ENCODE data around the gene FBXO17.
"Not testable (repeated sequence)": the region's sequence is repeated elsewhere in the genome, so short reads cannot be mapped to it uniquely, and the experiment has no call there.

FBXO17 gene

DNA sequence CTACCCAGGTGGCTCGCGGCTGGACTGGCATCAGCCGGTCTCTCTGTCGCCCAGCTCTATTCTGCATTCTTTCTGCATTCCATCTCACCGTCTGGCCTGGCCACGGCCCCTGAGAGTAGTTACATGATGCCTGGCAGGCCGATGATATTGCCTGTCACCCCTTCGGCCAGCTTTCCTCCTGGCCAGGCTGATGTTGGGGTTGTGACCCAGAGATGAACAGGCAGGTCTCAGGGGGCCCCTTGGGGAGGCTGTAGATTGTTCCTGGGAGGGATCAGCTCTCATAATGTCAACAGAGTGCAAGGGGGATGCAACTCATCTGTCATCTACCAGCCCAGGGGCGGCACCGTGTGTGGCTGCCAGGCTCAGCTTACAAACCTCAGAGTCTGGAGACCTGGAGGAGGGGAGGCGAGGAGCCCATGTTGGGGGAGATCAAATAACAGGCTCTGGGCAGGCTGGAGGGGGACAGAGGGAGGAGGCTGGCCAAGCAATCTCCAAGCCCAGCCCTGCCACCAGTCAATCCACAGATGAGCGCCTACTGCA lies 13.6 kb upstream of the FBXO17 start:
- Histone ChIP-seq H3K4ac (ENCODE audit: low read depth, low read length) (no peak overlapping the region), H3K9ac (ENCODE audit: low read length) (no peak overlapping the region), H4K5ac (ENCODE audit: low read length) (no peak overlapping the region), H3K4me2 (ENCODE audit: low read length) (no peak overlapping the region), H2BK5ac (ENCODE audit: low read length) (no peak overlapping the region), H3K27me3 (ENCODE audit: insufficient read depth, low read length, poor library complexity) (no peaks in the 10 kb centered on the region), H3K4me1 (ENCODE audit: control insufficient read depth, low read depth, low read length) (peaks cover 3% of the 10 kb centered on the region), H3K36me3 (ENCODE audit: control insufficient read depth, insufficient read depth, low read length) (no peaks in the 10 kb centered on the region), H3K27ac (ENCODE audit: low read depth, low read length) (no peak overlapping the region), H2BK120ac (ENCODE audit: low read depth, low read length) (no peak overlapping the region), H4K8ac (ENCODE audit: low read depth, low read length) (no peak overlapping the region), H3K79me2 (ENCODE audit: control insufficient read depth, insufficient read depth, low read length) (no peaks in the 10 kb centered on the region), H2AK5ac (ENCODE audit: low read length) (no peak overlapping the region), H2BK15ac (replicated peaks; ENCODE audit: low read depth) (no peak overlapping the region), H3K18ac (ENCODE audit: low read length) (no peak overlapping the region), H3K4me3 (ENCODE audit: low read length) (no peak overlapping the region), H3K23ac (ENCODE audit: low read length) (no peak overlapping the region), H3K56ac (ENCODE audit: low read length) (peak overlapping the region; percentile 30), H3K79me1 (ENCODE audit: low read length) (no peaks in the 10 kb centered on the region)
- WGBS (ENCODE audit: extremely low coverage, insufficient coverage, low lambda C conversion rate): no CpG with 5 or more reads among the region's 12 CpGs
- peak; percentile 69 for DNase-seq

DNA sequence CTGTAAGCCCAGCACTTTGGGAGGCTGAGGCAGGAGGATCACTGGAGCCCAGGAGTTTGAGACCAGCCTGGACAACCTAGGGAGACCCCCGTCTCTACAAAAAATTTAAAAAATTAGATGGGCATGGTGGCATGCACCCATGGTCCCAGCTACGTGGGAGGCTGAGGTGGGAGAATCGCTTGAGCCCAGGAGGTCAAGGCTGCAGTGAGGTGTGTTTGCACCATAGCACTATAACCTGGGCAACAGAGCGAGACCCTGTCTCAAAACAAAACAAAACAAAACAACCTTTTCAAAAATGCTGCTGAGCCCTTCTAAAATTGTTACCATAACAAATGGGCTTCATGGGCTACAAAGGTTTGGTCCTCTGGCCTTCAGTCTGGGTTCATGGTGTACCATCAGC lies 13.1 kb upstream of the FBXO17 start:
- H3K18ac ChIP-seq (ENCODE audit: low read length); H2BK5ac ChIP-seq (ENCODE audit: low read length); H3K4ac ChIP-seq (ENCODE audit: low read depth, low read length); H3K27me3 ChIP-seq (ENCODE audit: insufficient read depth, low read length, poor library complexity); H3K4me1 ChIP-seq (ENCODE audit: control insufficient read depth, low read depth, low read length); H4K5ac ChIP-seq (ENCODE audit: low read length); DNase-seq; H3K4me3 ChIP-seq (ENCODE audit: low read length); H3K79me2 ChIP-seq (ENCODE audit: control insufficient read depth, insufficient read depth, low read length); H3K79me1 ChIP-seq (ENCODE audit: low read length); H3K9ac ChIP-seq (ENCODE audit: low read length); H3K36me3 ChIP-seq (ENCODE audit: control insufficient read depth, insufficient read depth, low read length); H2BK120ac ChIP-seq (ENCODE audit: low read depth, low read length); H3K23ac ChIP-seq (ENCODE audit: low read length); H2BK15ac ChIP-seq (replicated peaks; ENCODE audit: low read depth); H3K27ac ChIP-seq (ENCODE audit: low read depth, low read length); H4K8ac ChIP-seq (ENCODE audit: low read depth, low read length); H3K56ac ChIP-seq (ENCODE audit: low read length); H3K4me2 ChIP-seq (ENCODE audit: low read length); H2AK5ac ChIP-seq (ENCODE audit: low read length): not testable (repeated sequence)
- WGBS (ENCODE audit: extremely low coverage, insufficient coverage, low lambda C conversion rate): no CpG with 5 or more reads among the region's 4 CpGs

DNA sequence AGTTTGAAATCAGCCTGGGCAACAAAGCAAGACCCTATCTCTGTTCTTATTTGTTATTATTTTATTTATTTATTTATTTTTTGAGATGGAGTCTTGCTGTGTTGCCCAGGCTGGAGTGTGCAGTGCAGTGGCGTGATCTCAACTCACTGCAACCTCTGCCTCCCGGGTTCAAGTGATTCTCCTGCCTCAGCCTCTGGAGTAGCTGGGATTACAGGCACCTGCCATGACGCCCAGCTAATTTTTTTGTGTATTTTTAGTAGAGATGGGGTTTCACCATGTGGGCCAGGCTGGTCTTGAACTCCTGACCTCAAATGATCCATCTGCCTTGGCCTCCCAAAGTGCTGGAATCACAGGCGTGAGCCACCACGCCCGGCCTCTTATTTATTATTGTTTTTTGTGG lies 12.2 kb upstream of the FBXO17 start:
- H3K18ac ChIP-seq (ENCODE audit: low read length); H3K4me2 ChIP-seq (ENCODE audit: low read length); DNase-seq; H3K56ac ChIP-seq (ENCODE audit: low read length); H2BK5ac ChIP-seq (ENCODE audit: low read length); H2BK120ac ChIP-seq (ENCODE audit: low read depth, low read length); H3K23ac ChIP-seq (ENCODE audit: low read length); H3K27ac ChIP-seq (ENCODE audit: low read depth, low read length); H4K5ac ChIP-seq (ENCODE audit: low read length); H3K4me3 ChIP-seq (ENCODE audit: low read length); H4K8ac ChIP-seq (ENCODE audit: low read depth, low read length); H3K79me1 ChIP-seq (ENCODE audit: low read length); H2BK15ac ChIP-seq (replicated peaks; ENCODE audit: low read depth); H3K9ac ChIP-seq (ENCODE audit: low read length); H2AK5ac ChIP-seq (ENCODE audit: low read length); H3K36me3 ChIP-seq (ENCODE audit: control insufficient read depth, insufficient read depth, low read length); H3K27me3 ChIP-seq (ENCODE audit: insufficient read depth, low read length, poor library complexity); H3K79me2 ChIP-seq (ENCODE audit: control insufficient read depth, insufficient read depth, low read length); H3K4ac ChIP-seq (ENCODE audit: low read depth, low read length); H3K4me1 ChIP-seq (ENCODE audit: control insufficient read depth, low read depth, low read length): not testable (repeated sequence)
- no CpG with 5 or more reads among the region's 6 CpGs for WGBS (ENCODE audit: extremely low coverage, insufficient coverage, low lambda C conversion rate)

DNA sequence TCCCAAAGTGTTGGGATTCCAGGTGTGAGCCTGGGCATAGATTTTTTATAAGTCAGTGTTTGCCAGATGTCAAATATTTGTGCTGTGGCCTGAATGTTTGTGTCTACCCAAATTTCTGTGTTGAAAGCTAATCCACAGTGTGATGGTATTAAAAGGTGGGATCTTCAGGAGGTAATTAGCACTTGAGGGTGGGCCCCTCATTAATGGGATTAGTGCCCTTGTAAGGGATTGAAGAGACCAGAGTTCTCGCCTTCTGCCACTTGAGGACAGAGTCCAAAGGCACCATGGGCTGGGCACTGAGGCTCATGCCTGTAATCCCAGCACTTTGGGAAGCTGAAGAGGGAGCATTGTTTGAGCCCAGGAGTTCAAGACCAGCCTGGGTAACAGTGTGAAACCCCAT lies 9.7 kb upstream of the FBXO17 start:
- Histone ChIP-seq H2AK5ac (ENCODE audit: low read length) (no peak overlapping the region), H2BK5ac (ENCODE audit: low read length) (no peak overlapping the region), H3K4me3 (ENCODE audit: low read length) (no peak overlapping the region), H3K79me2 (ENCODE audit: control insufficient read depth, insufficient read depth, low read length) (no peaks in the 10 kb centered on the region), H3K56ac (ENCODE audit: low read length) (no peak overlapping the region), H4K8ac (ENCODE audit: low read depth, low read length) (no peak overlapping the region), H3K9ac (ENCODE audit: low read length) (no peak overlapping the region), H3K4me2 (ENCODE audit: low read length) (no peak overlapping the region), H3K4ac (ENCODE audit: low read depth, low read length) (no peak overlapping the region), H3K18ac (ENCODE audit: low read length) (no peak overlapping the region), H3K79me1 (ENCODE audit: low read length) (no peaks in the 10 kb centered on the region), H2BK15ac (replicated peaks; ENCODE audit: low read depth) (no peak overlapping the region), H4K5ac (ENCODE audit: low read length) (no peak overlapping the region), H3K27ac (ENCODE audit: low read depth, low read length) (no peak overlapping the region), H2BK120ac (ENCODE audit: low read depth, low read length) (no peak overlapping the region), H3K23ac (ENCODE audit: low read length) (no peak overlapping the region), H3K27me3 (ENCODE audit: insufficient read depth, low read length, poor library complexity) (no peaks in the 10 kb centered on the region), H3K4me1 (ENCODE audit: control insufficient read depth, low read depth, low read length) (peaks cover 3% of the 10 kb centered on the region), H3K36me3 (ENCODE audit: control insufficient read depth, insufficient read depth, low read length) (no peaks in the 10 kb centered on the region)
- DNase-seq: peak; percentile 28
- no CpG with 5 or more reads among the region's 1 CpG for WGBS (ENCODE audit: extremely low coverage, insufficient coverage, low lambda C conversion rate)

DNA sequence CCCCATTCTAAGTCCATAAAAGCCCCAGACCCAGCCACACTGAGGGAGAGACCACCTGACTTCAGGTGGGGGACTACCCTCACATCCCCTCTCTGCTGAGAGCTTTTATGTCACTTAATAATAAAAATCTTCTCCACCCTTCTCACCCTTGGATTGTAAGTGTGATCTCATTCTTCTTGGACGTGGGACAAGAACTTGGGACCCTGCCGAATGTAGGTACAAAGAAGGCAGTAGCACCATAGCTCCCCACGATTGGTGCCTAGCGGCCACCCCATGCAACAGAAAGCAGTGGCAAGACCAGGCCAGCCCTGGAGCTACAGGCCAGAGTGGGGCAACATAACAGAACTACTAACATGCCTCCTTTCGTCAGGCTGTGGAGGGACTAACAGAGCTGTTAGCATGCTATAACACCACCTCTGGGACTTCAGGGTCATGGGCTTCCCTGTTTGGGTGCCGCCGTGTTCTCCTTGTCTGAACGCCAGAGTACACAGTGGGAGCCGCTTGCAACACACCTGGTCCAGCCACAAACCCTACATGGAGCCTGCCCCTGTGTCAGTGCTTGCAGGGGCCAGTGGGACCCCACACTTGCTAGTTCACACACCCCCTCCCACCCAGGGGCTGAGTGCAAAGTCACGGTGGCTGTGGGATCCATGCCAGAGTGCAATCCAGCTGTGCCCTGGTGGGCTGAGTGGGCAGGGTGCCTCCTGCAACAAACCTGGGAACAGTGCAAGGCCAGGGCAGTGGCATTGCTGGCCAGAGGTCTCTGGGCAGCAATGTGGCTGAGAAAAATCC lies 5.2 kb upstream of the FBXO17 start:
- Histone ChIP-seq H3K4me2 (ENCODE audit: low read length) (no peak overlapping the region), H3K18ac (ENCODE audit: low read length) (no peak overlapping the region), H2AK5ac (ENCODE audit: low read length) (no peak overlapping the region), H3K79me1 (ENCODE audit: low read length) (no peaks in the 10 kb centered on the region), H3K4me3 (ENCODE audit: low read length) (no peak overlapping the region), H3K56ac (ENCODE audit: low read length) (no peak overlapping the region), H2BK120ac (ENCODE audit: low read depth, low read length) (no peak overlapping the region), H3K36me3 (ENCODE audit: control insufficient read depth, insufficient read depth, low read length) (no peaks in the 10 kb centered on the region), H3K79me2 (ENCODE audit: control insufficient read depth, insufficient read depth, low read length) (no peaks in the 10 kb centered on the region), H3K4ac (ENCODE audit: low read depth, low read length) (no peak overlapping the region), H3K23ac (ENCODE audit: low read length) (no peak overlapping the region), H2BK5ac (ENCODE audit: low read length) (no peak overlapping the region), H4K8ac (ENCODE audit: low read depth, low read length) (no peak overlapping the region), H3K9ac (ENCODE audit: low read length) (no peak overlapping the region), H3K27me3 (ENCODE audit: insufficient read depth, low read length, poor library complexity) (peaks cover 2% of the 10 kb centered on the region), H2BK15ac (replicated peaks; ENCODE audit: low read depth) (no peak overlapping the region), H3K4me1 (ENCODE audit: control insufficient read depth, low read depth, low read length) (peaks cover 4% of the 10 kb centered on the region), H4K5ac (ENCODE audit: low read length) (no peak overlapping the region), H3K27ac (ENCODE audit: low read depth, low read length) (no peak overlapping the region)
- no peak for DNase-seq
- no CpG with 5 or more reads among the region's 10 CpGs for WGBS (ENCODE audit: extremely low coverage, insufficient coverage, low lambda C conversion rate)

DNA sequence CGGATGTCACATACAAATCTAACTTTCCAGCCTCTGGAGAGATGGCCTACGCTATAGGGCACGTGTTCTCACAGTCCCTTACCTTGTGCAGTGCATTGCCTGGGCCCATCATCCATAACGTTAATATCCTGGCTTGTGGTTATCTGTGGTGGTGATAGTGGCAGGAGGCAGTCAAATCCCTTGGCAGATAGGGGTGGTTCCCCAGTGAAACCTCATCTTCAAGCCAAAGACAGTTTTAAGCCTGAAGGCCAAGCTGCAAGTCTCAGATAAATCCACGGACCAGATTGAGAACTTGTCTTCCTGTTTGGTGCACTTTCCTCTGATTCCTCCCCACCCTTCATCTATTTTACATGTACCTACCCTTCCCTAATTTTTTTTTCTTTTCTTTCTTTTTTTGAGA lies 4.3 kb upstream of the FBXO17 start:
- Histone ChIP-seq H3K56ac (ENCODE audit: low read length) (no peak overlapping the region), H3K36me3 (ENCODE audit: control insufficient read depth, insufficient read depth, low read length) (no peaks in the 10 kb centered on the region), H4K8ac (ENCODE audit: low read depth, low read length) (no peak overlapping the region), H3K79me2 (ENCODE audit: control insufficient read depth, insufficient read depth, low read length) (no peaks in the 10 kb centered on the region), H2BK120ac (ENCODE audit: low read depth, low read length) (no peak overlapping the region), H3K27ac (ENCODE audit: low read depth, low read length) (no peak overlapping the region), H2BK15ac (replicated peaks; ENCODE audit: low read depth) (no peak overlapping the region), H3K79me1 (ENCODE audit: low read length) (no peaks in the 10 kb centered on the region), H3K4me1 (ENCODE audit: control insufficient read depth, low read depth, low read length) (peaks cover 4% of the 10 kb centered on the region), H3K4ac (ENCODE audit: low read depth, low read length) (no peak overlapping the region), H3K27me3 (ENCODE audit: insufficient read depth, low read length, poor library complexity) (peaks cover 2% of the 10 kb centered on the region), H3K18ac (ENCODE audit: low read length) (no peak overlapping the region), H2BK5ac (ENCODE audit: low read length) (no peak overlapping the region), H3K23ac (ENCODE audit: low read length) (no peak overlapping the region), H3K4me3 (ENCODE audit: low read length) (no peak overlapping the region), H4K5ac (ENCODE audit: low read length) (no peak overlapping the region), H3K9ac (ENCODE audit: low read length) (no peak overlapping the region), H2AK5ac (ENCODE audit: low read length) (no peak overlapping the region), H3K4me2 (ENCODE audit: low read length) (no peak overlapping the region)
- WGBS (ENCODE audit: extremely low coverage, insufficient coverage, low lambda C conversion rate): no CpG with 5 or more reads among the region's 5 CpGs
- no peak for DNase-seq
